ENCODE measurements around the gene HYI. TPM values are rescaled to one million over a fixed set of nuclear protein-coding genes. Genes with fewer than 3 reads are reported as not detected.

The HYI gene
- total RNA-seq, 6 experiments from 2014 or later: 45.6 to 71.1 (median 61.7) TPM

DNA sequence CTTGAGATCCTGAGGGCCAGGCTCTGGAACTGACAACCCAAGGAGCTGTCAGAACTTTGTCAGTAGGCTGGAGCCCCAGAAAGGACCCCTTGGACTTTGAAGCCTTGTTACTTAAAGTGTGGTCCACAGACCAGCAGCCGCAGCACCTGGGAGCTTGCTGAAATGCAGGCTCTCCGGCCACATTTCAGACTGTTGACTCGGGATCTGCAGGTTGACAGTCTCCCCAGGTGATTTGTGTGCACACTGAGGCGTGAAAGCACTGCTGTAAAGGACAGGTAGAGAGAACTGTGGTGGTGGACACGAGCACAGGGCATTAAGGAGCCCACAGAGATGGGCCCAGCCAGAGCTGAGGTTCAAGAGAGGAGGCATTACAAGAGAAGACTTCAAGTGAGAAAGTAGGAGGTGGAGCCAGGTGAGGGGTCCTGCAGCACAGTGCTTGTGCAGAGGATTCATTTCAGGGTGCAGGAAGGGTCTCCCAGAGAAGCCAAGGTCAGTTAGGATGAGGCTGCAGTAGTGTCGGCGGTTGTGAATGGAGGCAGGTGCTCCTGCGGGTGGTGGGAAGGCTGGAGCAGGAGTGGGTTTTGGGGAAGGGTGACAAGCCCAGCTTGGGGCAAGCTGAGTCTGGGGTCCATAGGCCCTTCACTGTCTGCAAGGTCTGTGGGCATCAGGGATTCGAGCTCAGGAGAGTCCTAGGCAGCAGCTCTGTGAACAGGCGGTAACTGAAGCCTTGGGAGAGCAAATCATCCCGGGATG is 4.6 kb downstream of the HYI start:
- peaks cover 69% of the 10 kb centered on the region for H3K36me3 Mint-ChIP-seq (ENCODE audit: low read depth)
- peaks cover 18% of the 10 kb centered on the region for H3K27me3 Mint-ChIP-seq (ENCODE audit: insufficient read depth)
- no peak overlapping the region for H3K27ac Mint-ChIP-seq
- TF ChIP-seq, protein P1, sequence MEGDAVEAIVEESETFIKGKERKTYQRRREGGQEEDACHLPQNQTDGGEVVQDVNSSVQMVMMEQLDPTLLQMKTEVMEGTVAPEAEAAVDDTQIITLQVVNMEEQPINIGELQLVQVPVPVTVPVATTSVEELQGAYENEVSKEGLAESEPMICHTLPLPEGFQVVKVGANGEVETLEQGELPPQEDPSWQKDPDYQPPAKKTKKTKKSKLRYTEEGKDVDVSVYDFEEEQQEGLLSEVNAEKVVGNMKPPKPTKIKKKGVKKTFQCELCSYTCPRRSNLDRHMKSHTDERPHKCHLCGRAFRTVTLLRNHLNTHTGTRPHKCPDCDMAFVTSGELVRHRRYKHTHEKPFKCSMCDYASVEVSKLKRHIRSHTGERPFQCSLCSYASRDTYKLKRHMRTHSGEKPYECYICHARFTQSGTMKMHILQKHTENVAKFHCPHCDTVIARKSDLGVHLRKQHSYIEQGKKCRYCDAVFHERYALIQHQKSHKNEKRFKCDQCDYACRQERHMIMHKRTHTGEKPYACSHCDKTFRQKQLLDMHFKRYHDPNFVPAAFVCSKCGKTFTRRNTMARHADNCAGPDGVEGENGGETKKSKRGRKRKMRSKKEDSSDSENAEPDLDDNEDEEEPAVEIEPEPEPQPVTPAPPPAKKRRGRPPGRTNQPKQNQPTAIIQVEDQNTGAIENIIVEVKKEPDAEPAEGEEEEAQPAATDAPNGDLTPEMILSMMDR (IDR thresholded peaks at IDR 0.05): no peak
- DNase-seq: no peak
- no peak overlapping the region for H3K4me3 Mint-ChIP-seq
- peaks cover 53% of the 10 kb centered on the region for H3K4me1 Mint-ChIP-seq (ENCODE audit: low read depth)
- no peaks in the 10 kb centered on the region for H3K9me3 Mint-ChIP-seq

DNA sequence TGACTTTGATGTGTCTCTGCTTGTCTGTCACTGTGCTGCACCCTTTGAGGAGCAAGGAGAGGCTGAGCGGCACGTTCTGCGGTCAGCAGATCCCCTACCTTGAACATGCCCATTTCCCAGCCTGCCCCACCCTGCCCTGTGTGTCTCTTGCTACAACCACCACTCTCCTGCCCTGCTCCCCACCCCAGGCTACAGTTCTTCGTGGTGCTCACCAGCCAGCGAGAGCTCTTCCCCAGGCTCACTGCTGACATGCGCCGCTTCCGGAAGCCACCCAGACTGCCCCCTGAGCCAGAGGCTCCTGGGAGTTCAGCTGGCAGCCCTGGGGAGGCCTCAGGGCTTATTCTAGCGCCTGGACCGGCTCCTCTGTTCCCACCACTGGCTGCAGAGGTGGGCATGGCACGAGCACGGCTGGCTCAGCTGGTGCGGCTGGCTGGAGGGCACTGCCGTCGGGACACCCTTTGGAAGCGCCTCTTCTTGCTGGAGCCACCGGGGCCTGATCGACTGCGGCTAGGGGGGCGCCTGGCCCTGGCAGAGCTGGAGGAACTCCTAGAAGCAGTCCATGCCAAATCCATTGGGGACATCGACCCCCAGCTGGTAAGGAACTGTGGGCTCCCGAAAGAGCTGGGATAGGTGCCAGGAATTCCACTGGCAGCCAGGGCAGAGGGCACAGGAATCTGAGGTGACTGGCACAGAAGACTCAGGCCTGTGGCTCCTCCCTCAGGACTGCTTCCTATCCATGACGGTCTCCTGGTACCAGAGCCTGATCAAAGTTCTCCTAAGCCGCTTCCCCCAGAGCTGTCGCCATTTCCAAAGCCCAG is 5.6 kb downstream of the HYI start:
- Mint-ChIP-seq H3K4me1 (ENCODE audit: low read depth) (peaks cover 48% of the 10 kb centered on the region), H3K4me3 (no peak overlapping the region), H3K27me3 (ENCODE audit: insufficient read depth) (peaks cover 18% of the 10 kb centered on the region), H3K9me3 (no peaks in the 10 kb centered on the region), H3K27ac (0 out of 2 replicates have a peak overlapping the region, but pooled peaks have one; percentile 23), H3K36me3 (ENCODE audit: low read depth) (peaks cover 75% of the 10 kb centered on the region)
- DNase-seq: no peak
- TF ChIP-seq, protein P1 (IDR thresholded peaks at IDR 0.05): no peak

DNA sequence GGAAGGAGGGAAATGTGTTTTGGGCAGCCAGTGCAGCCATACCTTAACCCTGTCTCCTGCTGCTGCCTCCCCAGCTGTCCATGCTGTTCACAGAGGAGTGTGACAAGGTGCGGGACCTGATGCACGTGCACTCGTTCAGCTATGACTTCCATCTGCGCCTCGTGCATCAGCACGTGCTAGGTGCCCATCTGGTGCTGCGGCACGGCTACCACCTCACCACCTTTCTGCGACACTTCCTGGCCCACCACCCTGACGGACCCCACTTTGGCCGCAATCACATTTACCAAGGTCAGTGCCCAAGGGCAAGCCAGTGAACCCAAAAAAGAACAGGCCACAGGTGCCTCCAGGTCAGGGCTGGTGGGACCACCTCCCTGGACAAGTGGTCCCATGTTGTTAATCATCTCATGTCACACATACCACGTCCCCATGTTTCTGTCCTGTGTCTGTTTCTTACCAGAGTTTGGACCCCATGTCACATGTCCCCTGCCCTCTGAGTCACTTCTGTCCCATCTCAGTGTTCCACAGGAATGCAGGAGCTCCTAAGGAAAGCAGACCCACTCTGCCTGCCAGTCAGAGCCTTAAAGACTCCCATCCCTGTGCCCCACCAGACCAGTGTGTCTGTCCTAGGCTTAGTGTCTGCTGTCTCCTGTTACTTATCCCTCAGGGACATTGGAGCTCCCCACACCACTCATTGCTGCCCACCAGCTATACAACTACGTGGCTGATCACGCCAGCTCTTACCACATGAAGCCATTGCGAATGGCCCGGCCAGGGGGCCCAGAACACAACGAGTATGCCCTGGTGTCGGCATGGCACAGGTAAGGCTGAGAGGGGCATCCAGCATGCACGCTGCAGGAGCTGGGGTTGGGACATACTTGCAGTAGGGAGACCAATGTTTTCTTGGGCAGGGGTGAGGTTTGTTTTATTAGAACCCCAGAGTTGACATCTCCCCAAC is 6.6 kb downstream of the HYI start:
- TF ChIP-seq, protein P1 (IDR thresholded peaks at IDR 0.05): no peak
- Mint-ChIP-seq H3K9me3 (no peaks in the 10 kb centered on the region), H3K27me3 (ENCODE audit: insufficient read depth) (peaks cover 14% of the 10 kb centered on the region), H3K4me3 (no peak overlapping the region), H3K4me1 (ENCODE audit: low read depth) (peaks cover 38% of the 10 kb centered on the region), H3K36me3 (ENCODE audit: low read depth) (peaks cover 68% of the 10 kb centered on the region), H3K27ac (peak overlapping the region; percentile 17; the same call in 1 of the 2 replicates)
- DNase-seq: no peak

DNA sequence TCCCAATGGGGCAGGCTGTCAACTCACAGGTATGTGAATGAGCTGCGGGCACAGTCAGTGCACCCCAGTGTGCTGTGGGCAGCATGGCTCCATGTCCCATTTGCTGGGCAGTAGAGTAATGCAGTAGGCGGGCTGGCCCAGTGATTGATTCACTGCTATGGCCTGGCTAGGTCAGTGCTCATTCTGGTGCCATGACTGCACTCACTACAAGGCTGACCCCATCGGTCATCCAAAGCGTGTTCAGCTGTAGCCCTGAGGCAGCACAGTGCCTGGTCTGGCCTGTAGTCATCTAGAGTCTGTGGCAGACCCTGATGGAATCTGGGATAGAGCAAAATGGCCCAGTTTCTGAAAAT is 7.4 kb downstream of the HYI start:
- peaks cover 62% of the 10 kb centered on the region for H3K36me3 Mint-ChIP-seq (ENCODE audit: low read depth)
- DNase-seq: peak; percentile 12

More for the DNA sequence above, 7.4 kb downstream of the HYI start:
- H3K27ac Mint-ChIP-seq: peak overlapping the region; percentile 62
- peaks cover 30% of the 10 kb centered on the region for H3K4me1 Mint-ChIP-seq (ENCODE audit: low read depth)
- peaks cover 12% of the 10 kb centered on the region for H3K27me3 Mint-ChIP-seq (ENCODE audit: insufficient read depth)
- H3K9me3 Mint-ChIP-seq: no peaks in the 10 kb centered on the region
- TF ChIP-seq, protein P1 (IDR thresholded peaks at IDR 0.05): no peak
- no peak overlapping the region for H3K4me3 Mint-ChIP-seq

Data from HFFc6 (cell line).